Fibroblast of the aortic adventitia (primary cell): ENCODE measurements around the gene GDF2. TPM values are rescaled to one million over a fixed set of nuclear protein-coding genes. Genes with fewer than 3 reads are reported as not detected.

Experiments used
- DNase-seq: peaks from one replicate; pipeline ENCODE4 v3.0.0-alpha.2; 2010; ENCODE audit warnings: low read depth
- H3K4me3 ChIP-seq: 2 replicates; pipeline ENCODE4 v1.5.1; 2011; ENCODE audit warnings: low read depth, mild to moderate bottlenecking, control low read depth, low read length, moderate library complexity
- total RNA-seq: library from RNA; depleted of rRNA; stranded (reverse); fragments of >200 nt; gene quantifications from 2 replicates; pipeline ENCODE4 v1.2.3, GENCODE V29; 2012; ENCODE audit warnings: low replicate concordance
- TF ChIP-seq, protein P1 (sequence below): IDR thresholded peaks from 2 replicates; pipeline ENCODE4 v1.5.1; 2011; ENCODE audit warnings: mild to moderate bottlenecking, low read length, control low read depth, inconsistent platforms; ENCODE audit not compliant: insufficient read depth

Gene GDF2
- total RNA-seq, 1 donor, result not detected

DNA sequence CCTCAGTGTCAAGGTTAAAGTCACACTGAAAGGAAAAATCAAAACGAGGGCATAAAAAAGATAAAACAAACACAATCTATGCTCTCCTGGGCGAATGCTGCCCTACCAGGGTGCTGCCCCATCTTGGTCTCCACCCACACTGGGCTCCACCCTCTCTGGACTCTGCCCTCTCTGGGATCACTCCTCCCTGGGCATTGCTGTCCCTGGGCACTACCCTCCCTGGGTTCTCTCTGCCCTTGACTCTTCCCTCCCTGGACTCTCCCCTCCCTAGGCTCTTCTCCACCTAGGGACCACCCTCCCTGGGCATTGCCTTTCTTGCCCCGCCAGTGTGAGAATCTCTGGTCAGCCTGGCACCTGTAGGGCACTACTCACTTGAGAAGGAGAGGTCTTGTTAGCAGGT is 8.6 kb downstream of the GDF2 start:
- TF ChIP-seq, protein P1, sequence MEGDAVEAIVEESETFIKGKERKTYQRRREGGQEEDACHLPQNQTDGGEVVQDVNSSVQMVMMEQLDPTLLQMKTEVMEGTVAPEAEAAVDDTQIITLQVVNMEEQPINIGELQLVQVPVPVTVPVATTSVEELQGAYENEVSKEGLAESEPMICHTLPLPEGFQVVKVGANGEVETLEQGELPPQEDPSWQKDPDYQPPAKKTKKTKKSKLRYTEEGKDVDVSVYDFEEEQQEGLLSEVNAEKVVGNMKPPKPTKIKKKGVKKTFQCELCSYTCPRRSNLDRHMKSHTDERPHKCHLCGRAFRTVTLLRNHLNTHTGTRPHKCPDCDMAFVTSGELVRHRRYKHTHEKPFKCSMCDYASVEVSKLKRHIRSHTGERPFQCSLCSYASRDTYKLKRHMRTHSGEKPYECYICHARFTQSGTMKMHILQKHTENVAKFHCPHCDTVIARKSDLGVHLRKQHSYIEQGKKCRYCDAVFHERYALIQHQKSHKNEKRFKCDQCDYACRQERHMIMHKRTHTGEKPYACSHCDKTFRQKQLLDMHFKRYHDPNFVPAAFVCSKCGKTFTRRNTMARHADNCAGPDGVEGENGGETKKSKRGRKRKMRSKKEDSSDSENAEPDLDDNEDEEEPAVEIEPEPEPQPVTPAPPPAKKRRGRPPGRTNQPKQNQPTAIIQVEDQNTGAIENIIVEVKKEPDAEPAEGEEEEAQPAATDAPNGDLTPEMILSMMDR, result no peak
- no peak for DNase-seq
- H3K4me3 ChIP-seq, result no peak overlapping the region

DNA sequence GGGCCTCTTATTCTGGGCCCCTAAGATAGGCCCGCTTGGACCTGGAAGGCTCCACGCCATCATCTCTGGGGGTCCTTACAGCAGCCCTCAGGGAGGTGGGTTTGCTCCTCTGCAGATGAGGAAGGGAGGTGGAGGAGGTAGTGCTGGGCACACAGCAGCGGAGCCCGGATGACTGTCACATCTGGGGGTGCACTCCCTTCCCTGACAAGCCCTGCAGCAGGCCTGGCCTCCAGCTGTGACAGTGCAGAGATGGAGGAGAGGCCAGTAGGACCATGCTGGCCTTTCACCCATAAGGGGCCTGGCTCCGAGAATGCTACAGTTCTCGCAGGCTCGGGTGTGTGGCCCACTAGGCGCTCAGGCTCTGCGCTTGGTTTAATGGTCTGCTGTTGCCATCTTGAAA is 9.2 kb downstream of the GDF2 start:
- H3K4me3 ChIP-seq, result no peak overlapping the region
- no peak for DNase-seq
- TF ChIP-seq, protein P1, result no peak

DNA sequence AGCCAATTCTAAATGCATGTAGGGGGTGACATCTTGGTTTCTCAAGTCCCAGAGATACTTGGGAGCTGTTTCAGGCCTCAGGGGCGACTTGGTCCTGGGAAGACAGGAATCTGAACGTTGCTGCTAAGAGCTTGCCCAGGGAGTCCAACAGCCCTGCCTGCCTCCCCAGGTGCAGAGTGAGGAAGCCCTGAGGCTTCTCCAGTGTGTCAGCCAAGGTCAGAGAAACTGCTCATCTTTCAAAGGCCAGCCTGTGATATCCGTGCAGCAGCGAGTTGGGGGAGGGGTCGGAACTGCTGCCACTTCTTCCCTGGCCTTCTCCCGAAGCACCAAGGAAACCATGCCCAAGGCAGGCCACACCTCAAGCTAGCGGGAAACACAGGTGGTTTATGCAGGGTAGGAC is 9.7 kb downstream of the GDF2 start:
- H3K4me3 ChIP-seq, result no peak overlapping the region
- no peak for DNase-seq
- TF ChIP-seq, protein P1, result no peak

GRCh38 chr10:47332371-47332770 is 10.1 kb downstream of the GDF2 start:
- TF ChIP-seq, protein P1, result no peak
- no peak for DNase-seq
- H3K4me3 ChIP-seq, result no peak overlapping the region

DNA sequence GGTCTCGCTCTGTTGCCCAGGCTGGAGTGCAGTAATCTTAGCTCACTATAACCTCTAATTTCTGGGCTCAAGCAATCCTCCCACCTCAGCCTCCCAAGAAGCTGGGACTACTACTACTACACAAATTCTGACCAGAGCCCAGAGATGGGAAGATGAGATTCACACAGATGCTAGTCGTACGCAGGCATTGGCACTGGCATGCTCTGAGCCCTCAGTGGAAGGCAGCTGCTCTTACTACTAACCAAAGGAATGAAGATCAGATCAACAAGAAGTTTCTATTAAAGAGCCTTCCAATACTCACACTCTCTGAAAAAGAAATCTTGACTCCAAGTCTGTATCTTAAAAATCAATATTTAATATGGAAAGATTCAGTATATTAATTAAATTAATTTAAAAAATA is 10.7 kb downstream of the GDF2 start:
- TF ChIP-seq, protein P1, result no peak
- DNase-seq, result no peak
- no peak overlapping the region for H3K4me3 ChIP-seq

DNA sequence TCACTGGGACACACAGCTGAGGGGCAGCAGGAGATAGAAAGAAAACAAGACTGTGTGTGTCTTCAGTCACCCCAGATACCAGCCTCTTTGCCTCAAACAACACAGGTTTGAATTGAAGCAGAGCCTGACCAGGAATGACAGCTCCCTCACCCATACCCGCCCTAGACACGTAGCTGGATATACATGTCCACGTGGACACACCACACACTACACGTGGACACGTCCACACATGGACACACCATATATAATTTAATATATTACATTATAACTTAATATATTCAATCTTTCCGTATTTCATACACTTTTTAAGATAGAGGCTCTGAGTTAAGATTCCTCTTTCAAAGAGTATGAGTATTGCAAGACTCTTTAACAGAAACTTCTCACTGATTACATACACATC is 11.3 kb downstream of the GDF2 start:
- TF ChIP-seq, protein P1, result no peak
- H3K4me3 ChIP-seq, result no peak overlapping the region
- no peak for DNase-seq
